Uterus (tissue), 4 donors: ENCODE measurements around the gene ZBTB47. TPM values are rescaled to one million over a fixed set of nuclear protein-coding genes. Genes with fewer than 3 reads are reported as not detected.
A peak's percentile ranks its signal among the peaks of the same experiment; 100 is the strongest.

Experiments
- DNase-seq, 2 donors: peaks; one replicate each; pipeline ENCODE4 v3.0.0-alpha.2; 2019 to 2020
- H3K27ac ChIP-seq, 2 donors: fragments of 200-600 bp; sonication (generic); 1 replicate in 1 of 2; 2 replicates in 1 of 2; pipeline ENCODE4 v1.5.1; 2016 to 2018
- H3K27me3 ChIP-seq, 2 donors: fragments of 200-600 bp; sonication (generic); one replicate each; pipeline ENCODE4 v1.5.1; 2018 to 2019; ENCODE audit warnings: control low read depth in 1 of 2
- H3K36me3 ChIP-seq, 2 donors: fragments of 200-600 bp; sonication (generic); one replicate each; pipeline ENCODE4 v1.5.1; 2019; ENCODE audit warnings: control low read depth in 1 of 2
- H3K4me1 ChIP-seq, 2 donors: fragments of 200-600 bp; sonication (generic); one replicate each; pipeline ENCODE4 v1.5.1; 2018 to 2019; ENCODE audit warnings: control low read depth in 1 of 2
- H3K4me3 ChIP-seq, 2 donors: fragments of 200-600 bp; sonication (generic); 1 replicate in 1 of 2; 2 replicates in 1 of 2; pipeline ENCODE4 v1.5.1; 2018 to 2019; ENCODE audit warnings: mild to moderate bottlenecking in 1 of 2
- H3K9me3 ChIP-seq, 2 donors: fragments of 200-600 bp; sonication (generic); one replicate each; pipeline ENCODE4 v1.5.1; 2019; ENCODE audit warnings: control low read depth in 1 of 2
- POLR2A ChIP-seq, 2 donors: fragments of 450-650 bp; IDR thresholded peaks; one replicate each; pipeline ENCODE4 v1.6.1; 2016; ENCODE audit warnings: antibody characterized with exemption in 2 of 2, mild to moderate bottlenecking in 1 of 2, moderate library complexity in 1 of 2
- intact Hi-C: fragments of 100-400 bp; cut with DNase I; formaldehyde crosslinking; loops from one replicate; pipeline ENCODE4 v1.15.1; 2023; ENCODE audit warnings: low total_unique reads
- total RNA-seq, 4 donors: library from RNA; depleted of rRNA in 3 of 4; stranded (reverse); fragments of >200 nt in 3 of 4; gene quantifications; one replicate each; pipeline versions ENCODE4 v1.1.0 to v1.2.4, GENCODE V29; 2014 to 2023
- TF ChIP-seq, protein P1 (sequence below), 4 experiments: fragments of 200-600 bp in 2 of 4; fragments of 450-650 bp in 2 of 4; sonication (generic) in 2 of 4; IDR thresholded peaks; one replicate each; pipeline ENCODE4 v1.5.1; 2016 to 2019; ENCODE audit warnings: antibody characterized with exemption in 4 of 4, mild to moderate bottlenecking in 2 of 4, moderate library complexity in 1 of 4
- donor health status: DM: yes; HTN: yes; CAD: no.

Gene ZBTB47
- total RNA-seq, 4 donors from 2014 or later = 29.1 to 44.7 (median 32.1) TPM

DNA sequence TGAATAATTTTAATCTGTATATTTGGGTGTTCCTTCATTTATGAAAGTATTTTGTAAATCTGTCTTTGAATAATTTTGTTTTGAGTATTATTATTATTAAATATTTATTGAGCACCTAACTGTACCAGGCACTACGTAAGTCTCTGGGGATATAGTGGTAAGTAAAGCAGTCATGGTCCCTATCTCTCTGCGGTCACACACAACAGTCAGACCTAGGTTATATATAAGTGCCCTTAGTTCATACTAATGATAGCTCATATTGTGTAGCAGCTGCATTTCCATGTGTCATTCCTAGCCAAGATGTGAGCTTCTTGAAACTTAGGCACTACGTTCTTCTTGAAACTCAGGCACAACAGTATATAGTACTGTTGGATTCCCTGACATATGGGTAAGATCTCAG lies 40.6 kb upstream of the ZBTB47 start:
- DNase-seq = no peak
- Histone ChIP-seq H3K27me3 (no peaks in the 10 kb centered on the region), H3K27ac (peak overlapping the region in 1 of 2 donors; percentile 78), H3K36me3 (no peaks in the 10 kb centered on the region), H3K4me3 (no peak overlapping the region), H3K4me1 (no peaks in the 10 kb centered on the region), H3K9me3 (no peaks in the 10 kb centered on the region)
- intact Hi-C loops = no loop called here
- no peak for TF ChIP-seq POLR2A (IDR thresholded peaks at IDR 0.05)
- TF ChIP-seq, protein P1, sequence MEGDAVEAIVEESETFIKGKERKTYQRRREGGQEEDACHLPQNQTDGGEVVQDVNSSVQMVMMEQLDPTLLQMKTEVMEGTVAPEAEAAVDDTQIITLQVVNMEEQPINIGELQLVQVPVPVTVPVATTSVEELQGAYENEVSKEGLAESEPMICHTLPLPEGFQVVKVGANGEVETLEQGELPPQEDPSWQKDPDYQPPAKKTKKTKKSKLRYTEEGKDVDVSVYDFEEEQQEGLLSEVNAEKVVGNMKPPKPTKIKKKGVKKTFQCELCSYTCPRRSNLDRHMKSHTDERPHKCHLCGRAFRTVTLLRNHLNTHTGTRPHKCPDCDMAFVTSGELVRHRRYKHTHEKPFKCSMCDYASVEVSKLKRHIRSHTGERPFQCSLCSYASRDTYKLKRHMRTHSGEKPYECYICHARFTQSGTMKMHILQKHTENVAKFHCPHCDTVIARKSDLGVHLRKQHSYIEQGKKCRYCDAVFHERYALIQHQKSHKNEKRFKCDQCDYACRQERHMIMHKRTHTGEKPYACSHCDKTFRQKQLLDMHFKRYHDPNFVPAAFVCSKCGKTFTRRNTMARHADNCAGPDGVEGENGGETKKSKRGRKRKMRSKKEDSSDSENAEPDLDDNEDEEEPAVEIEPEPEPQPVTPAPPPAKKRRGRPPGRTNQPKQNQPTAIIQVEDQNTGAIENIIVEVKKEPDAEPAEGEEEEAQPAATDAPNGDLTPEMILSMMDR (IDR thresholded peaks at IDR 0.05) = no peak

GRCh38 chr3:42613462-42613861 lies 40.0 kb upstream of the ZBTB47 start:
- intact Hi-C loops = no loop called here
- H3K4me3 ChIP-seq = no peak overlapping the region
- H3K27ac ChIP-seq = peak overlapping the region in 1 of 2 donors; percentile 78
- no peak for TF ChIP-seq POLR2A (IDR thresholded peaks at IDR 0.05)
- TF ChIP-seq, protein P1 (IDR thresholded peaks at IDR 0.05) = peak in 2 of 4 experiments; percentile 11 to 16
- H3K36me3 ChIP-seq = no peaks in the 10 kb centered on the region
- H3K27me3 ChIP-seq = no peaks in the 10 kb centered on the region
- no peaks in the 10 kb centered on the region for H3K9me3 ChIP-seq
- DNase-seq = no peak
- no peaks in the 10 kb centered on the region for H3K4me1 ChIP-seq

DNA sequence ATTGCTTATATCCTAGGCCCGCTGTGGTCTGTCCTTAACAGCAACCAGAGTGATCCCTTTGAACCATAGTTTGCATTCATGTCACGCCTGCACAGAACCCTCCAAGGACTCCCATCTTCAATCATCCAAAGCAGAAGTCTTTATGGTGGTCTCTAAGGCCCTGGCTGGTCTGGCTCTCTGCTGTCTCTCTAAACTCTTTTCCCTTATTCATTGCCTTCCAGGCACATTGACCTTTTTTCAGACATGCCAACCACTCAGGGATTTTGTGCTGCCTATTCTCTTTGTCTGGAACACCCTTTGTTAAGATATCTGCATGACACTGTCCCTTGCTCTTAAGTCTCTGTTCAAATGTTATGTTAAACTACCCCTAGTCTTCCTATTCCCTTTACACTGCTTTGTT lies 21.9 kb upstream of the ZBTB47 start:
- intact Hi-C loops = no loop called here
- no peak for TF ChIP-seq POLR2A (IDR thresholded peaks at IDR 0.05)
- TF ChIP-seq, protein P1 (IDR thresholded peaks at IDR 0.05) = no peak
- H3K4me1 ChIP-seq = no peaks in the 10 kb centered on the region
- no peak overlapping the region for H3K27ac ChIP-seq
- no peak overlapping the region for H3K4me3 ChIP-seq
- no peaks in the 10 kb centered on the region for H3K27me3 ChIP-seq
- no peak for DNase-seq
- H3K36me3 ChIP-seq = no peaks in the 10 kb centered on the region
- H3K9me3 ChIP-seq = no peaks in the 10 kb centered on the region

GRCh38 chr3:42632146-42632545 lies 21.4 kb upstream of the ZBTB47 start:
- intact Hi-C loops = no loop called here
- H3K27me3 ChIP-seq = no peaks in the 10 kb centered on the region
- no peak overlapping the region for H3K27ac ChIP-seq
- no peak overlapping the region for H3K4me3 ChIP-seq
- DNase-seq = no peak
- H3K36me3 ChIP-seq = no peaks in the 10 kb centered on the region
- TF ChIP-seq, protein P1 (IDR thresholded peaks at IDR 0.05) = no peak
- no peak for TF ChIP-seq POLR2A (IDR thresholded peaks at IDR 0.05)
- no peaks in the 10 kb centered on the region for H3K9me3 ChIP-seq
- H3K4me1 ChIP-seq = no peaks in the 10 kb centered on the region

DNA sequence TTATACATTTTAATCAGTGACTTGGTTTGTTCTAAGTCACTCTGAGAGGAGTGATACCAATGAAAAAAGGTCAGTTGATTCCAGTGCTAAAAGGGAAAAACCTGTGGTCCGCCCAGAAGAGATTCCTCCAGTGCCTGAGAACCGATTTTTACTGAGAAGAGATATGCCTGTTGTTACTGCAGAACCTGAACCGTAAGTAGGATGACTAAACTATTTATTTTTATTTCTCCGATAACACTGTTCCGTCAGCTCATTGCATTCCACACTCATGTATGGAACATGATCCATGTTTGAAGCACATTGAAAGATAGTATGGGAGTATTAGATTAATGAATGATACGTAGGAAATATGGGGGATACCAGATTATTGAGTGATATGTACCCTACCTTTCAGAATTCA lies 20.0 kb upstream of the ZBTB47 start:
- TF ChIP-seq POLR2A (IDR thresholded peaks at IDR 0.05) = no peak
- TF ChIP-seq, protein P1 (IDR thresholded peaks at IDR 0.05) = no peak
- Histone ChIP-seq H3K27ac (no peak overlapping the region), H3K4me3 (no peak overlapping the region), H3K4me1 (no peaks in the 10 kb centered on the region), H3K36me3 (no peaks in the 10 kb centered on the region), H3K9me3 (no peaks in the 10 kb centered on the region), H3K27me3 (no peaks in the 10 kb centered on the region)
- DNase-seq = no peak
- intact Hi-C loops = no loop called here
